Measurements from ENCODE around the gene CCDC24. TPM values are rescaled to one million over a fixed set of nuclear protein-coding genes. Genes with fewer than 3 reads are reported as not detected.

The CCDC24 gene
- total and polyA plus RNA-seq, 9 of the 15 experiments (the other 6 are each of a cell fraction or from before 2014, with no cell fraction given) = 0.31 to 4.5 (median 1.5) TPM

- TF ChIP-seq, protein P1, sequence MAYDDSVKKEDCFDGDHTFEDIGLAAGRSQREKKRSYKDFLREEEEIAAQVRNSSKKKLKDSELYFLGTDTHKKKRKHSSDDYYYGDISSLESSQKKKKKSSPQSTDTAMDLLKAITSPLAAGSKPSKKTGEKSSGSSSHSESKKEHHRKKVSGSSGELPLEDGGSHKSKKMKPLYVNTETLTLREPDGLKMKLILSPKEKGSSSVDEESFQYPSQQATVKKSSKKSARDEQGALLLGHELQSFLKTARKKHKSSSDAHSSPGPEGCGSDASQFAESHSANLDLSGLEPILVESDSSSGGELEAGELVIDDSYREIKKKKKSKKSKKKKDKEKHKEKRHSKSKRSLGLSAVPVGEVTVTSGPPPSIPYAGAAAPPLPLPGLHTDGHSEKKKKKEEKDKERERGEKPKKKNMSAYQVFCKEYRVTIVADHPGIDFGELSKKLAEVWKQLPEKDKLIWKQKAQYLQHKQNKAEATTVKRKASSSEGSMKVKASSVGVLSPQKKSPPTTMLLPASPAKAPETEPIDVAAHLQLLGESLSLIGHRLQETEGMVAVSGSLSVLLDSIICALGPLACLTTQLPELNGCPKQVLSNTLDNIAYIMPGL (CRISPR knock-in tag; IDR thresholded peaks at IDR 0.05) = no peak
- TF ChIP-seq, protein P2, sequence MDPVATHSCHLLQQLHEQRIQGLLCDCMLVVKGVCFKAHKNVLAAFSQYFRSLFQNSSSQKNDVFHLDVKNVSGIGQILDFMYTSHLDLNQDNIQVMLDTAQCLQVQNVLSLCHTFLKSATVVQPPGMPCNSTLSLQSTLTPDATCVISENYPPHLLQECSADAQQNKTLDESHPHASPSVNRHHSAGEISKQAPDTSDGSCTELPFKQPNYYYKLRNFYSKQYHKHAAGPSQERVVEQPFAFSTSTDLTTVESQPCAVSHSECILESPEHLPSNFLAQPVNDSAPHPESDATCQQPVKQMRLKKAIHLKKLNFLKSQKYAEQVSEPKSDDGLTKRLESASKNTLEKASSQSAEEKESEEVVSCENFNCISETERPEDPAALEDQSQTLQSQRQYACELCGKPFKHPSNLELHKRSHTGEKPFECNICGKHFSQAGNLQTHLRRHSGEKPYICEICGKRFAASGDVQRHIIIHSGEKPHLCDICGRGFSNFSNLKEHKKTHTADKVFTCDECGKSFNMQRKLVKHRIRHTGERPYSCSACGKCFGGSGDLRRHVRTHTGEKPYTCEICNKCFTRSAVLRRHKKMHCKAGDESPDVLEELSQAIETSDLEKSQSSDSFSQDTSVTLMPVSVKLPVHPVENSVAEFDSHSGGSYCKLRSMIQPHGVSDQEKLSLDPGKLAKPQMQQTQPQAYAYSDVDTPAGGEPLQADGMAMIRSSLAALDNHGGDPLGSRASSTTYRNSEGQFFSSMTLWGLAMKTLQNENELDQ (CRISPR knock-in tag; IDR thresholded peaks at IDR 0.05; ENCODE audit: borderline replicate concordance) = 0 out of 2 replicates have a peak, but pooled peaks have one; percentile 76
- TF ChIP-seq THAP7 (CRISPR knock-in tag; IDR thresholded peaks at IDR 0.05) (no peak), HDAC3 (IDR thresholded peaks at IDR 0.05; ENCODE audit: borderline replicate concordance, partially characterized antibody) (peak; percentile 74), ZNF41 (CRISPR knock-in tag; conservative IDR thresholded peaks at IDR 0.05) (no peak), CCNT2 (IDR thresholded peaks at IDR 0.05; ENCODE audit: borderline replicate concordance, extremely low read depth, insufficient read length, low read depth, low read length) (peak; percentile 41), NR3C1 (CRISPR knock-in tag; IDR thresholded peaks at IDR 0.05) (no peak), TEAD4 (IDR thresholded peaks at IDR 0.05; ENCODE audit: low read length) (peak; percentile 87), TEAD4 (CRISPR knock-in tag; IDR thresholded peaks at IDR 0.05; ENCODE audit: borderline replicate concordance) (no peak), PHTF2 (CRISPR knock-in tag; IDR thresholded peaks at IDR 0.05) (no peak), FOXO4 (CRISPR knock-in tag; IDR thresholded peaks at IDR 0.05) (no peak), RBFOX2 (IDR thresholded peaks at IDR 0.05; ENCODE audit: low read depth, low read length) (no peak), ZNF561 (CRISPR knock-in tag; conservative IDR thresholded peaks at IDR 0.05) (no peak), CHD4 (IDR thresholded peaks at IDR 0.05; ENCODE audit: insufficient read depth, insufficient replicate concordance, low read depth, low read length, poor library complexity, severe bottlenecking) (no peak), RBM15 (IDR thresholded peaks at IDR 0.05; ENCODE audit: insufficient read depth, low read length) (no peak)
- TF ChIP-seq, protein P3, sequence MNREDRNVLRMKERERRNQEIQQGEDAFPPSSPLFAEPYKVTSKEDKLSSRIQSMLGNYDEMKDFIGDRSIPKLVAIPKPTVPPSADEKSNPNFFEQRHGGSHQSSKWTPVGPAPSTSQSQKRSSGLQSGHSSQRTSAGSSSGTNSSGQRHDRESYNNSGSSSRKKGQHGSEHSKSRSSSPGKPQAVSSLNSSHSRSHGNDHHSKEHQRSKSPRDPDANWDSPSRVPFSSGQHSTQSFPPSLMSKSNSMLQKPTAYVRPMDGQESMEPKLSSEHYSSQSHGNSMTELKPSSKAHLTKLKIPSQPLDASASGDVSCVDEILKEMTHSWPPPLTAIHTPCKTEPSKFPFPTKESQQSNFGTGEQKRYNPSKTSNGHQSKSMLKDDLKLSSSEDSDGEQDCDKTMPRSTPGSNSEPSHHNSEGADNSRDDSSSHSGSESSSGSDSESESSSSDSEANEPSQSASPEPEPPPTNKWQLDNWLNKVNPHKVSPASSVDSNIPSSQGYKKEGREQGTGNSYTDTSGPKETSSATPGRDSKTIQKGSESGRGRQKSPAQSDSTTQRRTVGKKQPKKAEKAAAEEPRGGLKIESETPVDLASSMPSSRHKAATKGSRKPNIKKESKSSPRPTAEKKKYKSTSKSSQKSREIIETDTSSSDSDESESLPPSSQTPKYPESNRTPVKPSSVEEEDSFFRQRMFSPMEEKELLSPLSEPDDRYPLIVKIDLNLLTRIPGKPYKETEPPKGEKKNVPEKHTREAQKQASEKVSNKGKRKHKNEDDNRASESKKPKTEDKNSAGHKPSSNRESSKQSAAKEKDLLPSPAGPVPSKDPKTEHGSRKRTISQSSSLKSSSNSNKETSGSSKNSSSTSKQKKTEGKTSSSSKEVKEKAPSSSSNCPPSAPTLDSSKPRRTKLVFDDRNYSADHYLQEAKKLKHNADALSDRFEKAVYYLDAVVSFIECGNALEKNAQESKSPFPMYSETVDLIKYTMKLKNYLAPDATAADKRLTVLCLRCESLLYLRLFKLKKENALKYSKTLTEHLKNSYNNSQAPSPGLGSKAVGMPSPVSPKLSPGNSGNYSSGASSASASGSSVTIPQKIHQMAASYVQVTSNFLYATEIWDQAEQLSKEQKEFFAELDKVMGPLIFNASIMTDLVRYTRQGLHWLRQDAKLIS (CRISPR knock-in tag; IDR thresholded peaks at IDR 0.05) = no peak
Measured at GRCh38 chr1:44044071-44044801, 52.8 kb downstream of the CCDC24 start (continued).
